Adrenal gland (tissue), 12 donors: ENCODE data around the gene CELF2. TPM values are rescaled to one million over a fixed set of nuclear protein-coding genes. Genes with fewer than 3 reads are reported as not detected.

ENCODE experiments used
- DNase-seq, 7 donors: peaks; one replicate each; pipeline ENCODE4 v3.0.0-alpha.2; 2019 to 2020
- H3K27ac ChIP-seq, 5 donors: fragments of 200-600 bp; sonication (generic) in 4 of 5; 1 replicate in 3 of 5; 2 replicates in 2 of 5; pipeline versions ENCODE4 v1.5.1 to v1.8.0; 2016 to 2020; ENCODE audit warnings: mild to moderate bottlenecking in 1 of 5
- H3K27me3 ChIP-seq: fragments of 200-600 bp; 2 replicates; pipeline ENCODE4 v1.8.0; 2021
- H3K36me3 ChIP-seq, 2 donors: fragments of 200-600 bp; replicated peaks in 1 of 2; 1 replicate in 1 of 2; 2 replicates in 1 of 2; pipeline versions ENCODE4 v1.5.1 to v1.8.0; 2018 to 2022
- H3K4me1 ChIP-seq, 2 donors: fragments of 200-600 bp; replicated peaks in 1 of 2; 1 replicate in 1 of 2; 2 replicates in 1 of 2; pipeline versions ENCODE4 v1.5.1 to v1.8.0; 2018 to 2021
- H3K4me3 ChIP-seq, 4 donors: fragments of 200-600 bp; sonication (generic) in 3 of 4; one replicate each; pipeline ENCODE4 v1.5.1; 2016 to 2018
- H3K9me3 ChIP-seq, 3 donors: fragments of 200-600 bp; sonication (generic) in 1 of 3; replicated peaks in 1 of 3; 1 replicate in 2 of 3; 2 replicates in 1 of 3; pipeline versions ENCODE4 v1.5.1 to v1.8.0; 2016 to 2021
- POLR2A ChIP-seq, 2 donors: fragments of 450-650 bp; IDR thresholded peaks; one replicate each; pipeline ENCODE4 v1.6.1; 2017; ENCODE audit warnings: antibody characterized with exemption in 2 of 2, mild to moderate bottlenecking in 2 of 2, moderate library complexity in 1 of 2
- WGBS, 4 donors: extraction: QIAGEN DNeasy Blood & Tissue Kit in 2 of 4; methylation state at CpG; one replicate each; pipeline versions ENCODE4 v1.1.5 to v1.1.7; 2013 to 2017; 5-methylcytosine and 5-hydroxymethylcytosine counted together
- intact Hi-C, 2 donors: fragments of 100-400 bp; cut with DNase I; formaldehyde crosslinking; loops; one replicate each; pipeline versions ENCODE4 v1.14.1 to v1.15.0; 2022 to 2023
- polyA plus RNA-seq, 3 donors: library from polyadenylated mRNA; stranded (reverse); fragments of 200-250 nt in 2 of 3; fragments of 350-450 nt in 1 of 3; fragmentation: Illumina TruSeq in 1 of 3; extraction: RNeasy Lipid Tissue Mini Kit (QIAGEN cat#74804) in 1 of 3; gene quantifications; one replicate each; pipeline ENCODE4 v1.2.3, GENCODE V29; 2013 to 2014
- total RNA-seq, 9 donors: library from RNA; depleted of rRNA in 4 of 9; stranded (reverse); fragments of >200 nt in 4 of 9; fragments of 120-200 nt in 1 of 9; fragmentation: NEBNext Ultra II Directional in 1 of 9; extraction: Animal tissue kit (Norgen Biotek cat#: 25700) in 1 of 9; gene quantifications; one replicate each; pipeline versions ENCODE4 v1.1.0 to v1.2.4, GENCODE V29; 2013 to 2023
- TF ChIP-seq, protein P1 (sequence below), 6 experiments: fragments of 450-650 bp in 4 of 6; fragments of 200-600 bp in 2 of 6; sonication (generic) in 1 of 6; IDR thresholded peaks; 1 replicate in 5 of 6; 2 replicates in 1 of 6; pipeline versions ENCODE4 v1.5.1 to v1.8.0; 2016 to 2021; ENCODE audit warnings: antibody characterized with exemption in 6 of 6, mild to moderate bottlenecking in 2 of 6, moderate library complexity in 1 of 6
- donor health status: healthy with polysubstance abuse.
- donor health status: Bipolar disorder and iron deficiency.
- donor health status: DM: yes; HTN: yes; CAD: no.
- donor health status: DM: no; HTN: no; CAD: no.
- donor health status: DM: no; HTN: no; CAD: no.
- donor health status: DM: yes; HTN: yes; CAD: no.

CELF2 gene
- total and polyA plus RNA-seq, 12 donors: 2.7 to 26.0 (median 10.3) TPM

DNA sequence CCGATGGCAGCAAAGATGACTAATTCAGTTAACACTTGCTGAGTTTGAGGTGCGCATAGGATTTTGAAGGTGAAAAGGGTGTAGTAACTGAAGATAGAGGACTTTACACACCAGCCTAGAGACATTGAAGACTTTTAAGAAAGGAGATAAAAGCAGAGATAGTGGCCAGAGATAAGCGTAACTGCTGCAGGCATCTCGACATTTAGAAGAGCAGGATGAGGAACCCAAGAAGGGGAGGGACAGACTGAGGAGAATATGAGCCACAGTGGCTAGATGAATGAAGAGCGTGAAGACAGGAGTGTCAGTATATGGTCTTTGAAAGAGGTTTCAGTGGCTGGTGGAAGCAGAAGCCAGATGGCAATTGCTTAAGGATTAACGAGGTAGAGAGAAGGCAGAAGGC, 71.6 kb downstream of the CELF2 start:
- Histone ChIP-seq H3K4me3 (no peak overlapping the region), H3K9me3 (no peaks in the 10 kb centered on the region), H3K27me3 (no peaks in the 10 kb centered on the region), H3K4me1 (no peaks in the 10 kb centered on the region), H3K27ac (no peak overlapping the region), H3K36me3 (no peaks in the 10 kb centered on the region)
- TF ChIP-seq, protein P1, sequence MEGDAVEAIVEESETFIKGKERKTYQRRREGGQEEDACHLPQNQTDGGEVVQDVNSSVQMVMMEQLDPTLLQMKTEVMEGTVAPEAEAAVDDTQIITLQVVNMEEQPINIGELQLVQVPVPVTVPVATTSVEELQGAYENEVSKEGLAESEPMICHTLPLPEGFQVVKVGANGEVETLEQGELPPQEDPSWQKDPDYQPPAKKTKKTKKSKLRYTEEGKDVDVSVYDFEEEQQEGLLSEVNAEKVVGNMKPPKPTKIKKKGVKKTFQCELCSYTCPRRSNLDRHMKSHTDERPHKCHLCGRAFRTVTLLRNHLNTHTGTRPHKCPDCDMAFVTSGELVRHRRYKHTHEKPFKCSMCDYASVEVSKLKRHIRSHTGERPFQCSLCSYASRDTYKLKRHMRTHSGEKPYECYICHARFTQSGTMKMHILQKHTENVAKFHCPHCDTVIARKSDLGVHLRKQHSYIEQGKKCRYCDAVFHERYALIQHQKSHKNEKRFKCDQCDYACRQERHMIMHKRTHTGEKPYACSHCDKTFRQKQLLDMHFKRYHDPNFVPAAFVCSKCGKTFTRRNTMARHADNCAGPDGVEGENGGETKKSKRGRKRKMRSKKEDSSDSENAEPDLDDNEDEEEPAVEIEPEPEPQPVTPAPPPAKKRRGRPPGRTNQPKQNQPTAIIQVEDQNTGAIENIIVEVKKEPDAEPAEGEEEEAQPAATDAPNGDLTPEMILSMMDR (IDR thresholded peaks at IDR 0.05): no peak
- no peak for TF ChIP-seq POLR2A (IDR thresholded peaks at IDR 0.05)
- intact Hi-C loops: no loop called here
- 83 to 89% (median 85%) methylated on average over 6 of the region's 6 CpGs for WGBS, 4 donors
- no peak for DNase-seq

DNA sequence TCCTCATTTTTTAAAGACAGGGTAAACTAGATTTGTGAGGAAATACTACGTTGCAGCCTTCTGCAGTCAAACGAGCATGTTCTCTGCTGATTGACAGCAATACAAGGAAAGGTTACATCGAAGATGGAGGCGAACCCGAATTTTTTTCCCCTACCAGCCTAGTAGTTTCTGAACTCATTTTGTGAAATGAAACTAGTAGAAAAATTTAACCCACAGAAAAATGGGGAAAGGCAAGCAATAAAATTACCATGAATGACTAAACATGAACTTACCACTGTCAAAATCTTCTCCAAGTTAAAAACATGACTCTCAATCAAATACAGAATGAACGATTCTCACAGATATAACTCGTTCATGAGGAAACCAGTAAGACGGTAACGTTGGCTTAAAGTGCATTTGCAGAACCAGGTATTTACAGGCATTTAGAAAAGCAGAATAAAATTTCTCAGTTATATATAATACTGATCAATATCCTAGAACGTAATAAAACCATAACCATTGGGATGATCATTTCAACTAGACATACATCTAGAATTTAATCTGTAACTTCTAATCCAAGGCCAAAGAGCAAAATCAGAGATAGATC, 73.9 kb downstream of the CELF2 start:
- no peaks in the 10 kb centered on the region for H3K9me3 ChIP-seq
- no peak overlapping the region for H3K27ac ChIP-seq
- H3K27me3 ChIP-seq: no peaks in the 10 kb centered on the region
- TF ChIP-seq, protein P1 (IDR thresholded peaks at IDR 0.05): no peak
- no peak for TF ChIP-seq POLR2A (IDR thresholded peaks at IDR 0.05)
- intact Hi-C loops: no loop called here
- H3K4me3 ChIP-seq: no peak overlapping the region
- no peaks in the 10 kb centered on the region for H3K4me1 ChIP-seq
- no peak for DNase-seq
- no peaks in the 10 kb centered on the region for H3K36me3 ChIP-seq
- WGBS, 4 donors: 82 to 93% (median 87%) methylated on average over 10 of the region's 10 CpGs

DNA sequence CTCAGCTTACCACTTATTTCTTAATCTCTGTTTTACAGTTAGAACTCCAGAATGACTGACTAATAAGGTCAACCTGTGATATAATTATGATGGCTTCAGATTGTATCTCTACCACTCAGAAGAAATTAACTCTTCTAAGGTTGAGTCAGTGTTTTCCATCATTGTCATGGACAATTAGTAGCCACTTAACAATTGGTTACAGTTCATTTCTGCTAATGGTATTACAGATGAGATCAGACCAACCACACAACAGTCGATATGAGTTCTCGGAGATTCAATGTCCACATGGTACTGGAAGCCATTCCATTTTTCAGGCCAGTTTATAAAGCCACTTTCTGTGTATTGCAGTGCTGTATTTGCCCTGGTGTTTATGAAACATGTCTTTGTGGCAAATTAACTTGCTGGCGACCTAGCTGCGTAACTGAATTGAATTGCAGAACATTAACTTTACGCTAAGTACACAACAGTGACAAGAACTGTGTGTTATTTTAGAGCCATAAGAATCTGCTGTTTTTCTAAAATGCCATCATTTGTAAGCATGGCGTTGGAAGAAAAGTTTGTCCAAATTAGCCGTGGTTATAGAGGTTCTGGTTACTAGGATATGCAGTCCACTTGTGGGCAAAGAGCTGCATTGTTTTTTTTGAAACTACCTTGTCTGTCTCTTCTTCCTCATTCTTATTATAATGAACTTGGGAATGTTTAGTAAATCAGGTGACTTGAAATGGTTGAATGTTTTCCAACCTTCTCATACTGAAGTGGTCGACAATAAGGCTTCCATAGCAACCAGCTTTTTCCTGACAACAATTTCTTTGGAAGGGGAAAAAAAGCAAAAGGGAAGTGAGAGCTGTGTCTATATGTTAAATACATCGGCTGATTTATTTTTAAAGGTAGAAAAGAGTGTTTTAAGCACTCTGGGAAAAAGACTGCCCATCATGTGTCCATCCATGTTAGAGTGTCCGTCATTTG, 76.4 kb downstream of the CELF2 start:
- no peak overlapping the region for H3K4me3 ChIP-seq
- no peaks in the 10 kb centered on the region for H3K36me3 ChIP-seq
- WGBS, 4 donors: 81 to 85% (median 82%) methylated on average over 10 of the region's 10 CpGs
- intact Hi-C loops: no loop called here
- H3K4me1 ChIP-seq: no peaks in the 10 kb centered on the region
- no peaks in the 10 kb centered on the region for H3K27me3 ChIP-seq
- H3K9me3 ChIP-seq: no peaks in the 10 kb centered on the region
- DNase-seq: no peak
- no peak for TF ChIP-seq POLR2A (IDR thresholded peaks at IDR 0.05)
- TF ChIP-seq, protein P1 (IDR thresholded peaks at IDR 0.05): no peak
- H3K27ac ChIP-seq: no peak overlapping the region

DNA sequence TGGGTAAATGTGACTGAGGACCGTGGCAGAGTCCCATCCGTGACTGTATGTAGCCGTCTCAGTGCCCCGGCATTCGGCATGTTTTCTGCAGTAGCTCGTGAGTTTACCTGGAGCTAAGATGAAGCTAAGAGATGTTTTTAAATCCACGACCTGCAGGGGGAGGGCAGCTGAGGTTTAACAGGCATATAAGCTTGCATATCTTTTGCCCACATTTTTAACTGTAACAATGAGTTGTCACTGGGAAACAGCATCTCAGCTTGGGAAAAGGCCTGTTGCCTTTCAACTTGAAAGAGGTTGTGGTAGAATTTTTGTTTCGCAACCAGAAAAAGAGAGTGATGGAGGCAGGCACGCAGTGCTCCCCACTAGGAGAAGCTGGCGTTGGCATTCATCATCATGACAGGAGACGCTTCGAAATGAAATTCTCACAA, 77.7 kb downstream of the CELF2 start:
- WGBS, 4 donors: 78 to 88% (median 83%) methylated on average over 12 of the region's 12 CpGs
- Histone ChIP-seq H3K36me3 (no peaks in the 10 kb centered on the region), H3K9me3 (no peaks in the 10 kb centered on the region), H3K4me1 (no peaks in the 10 kb centered on the region), H3K27ac (no peak overlapping the region), H3K27me3 (no peaks in the 10 kb centered on the region), H3K4me3 (no peak overlapping the region)
- no peak for TF ChIP-seq POLR2A (IDR thresholded peaks at IDR 0.05)
- TF ChIP-seq, protein P1 (IDR thresholded peaks at IDR 0.05): no peak
- no peak for DNase-seq
- intact Hi-C loops: no loop called here
